Measurements from ENCODE around the gene EGLN1. TPM values are rescaled to one million over a fixed set of nuclear protein-coding genes. Genes with fewer than 3 reads are reported as not detected.

Gene EGLN1
- total RNA-seq, 2 experiments from 2014 or later = 46.5 to 47.2 TPM

- Mint-ChIP-seq H3K36me3 (ENCODE audit: low read depth) (peaks cover 44% of the 10 kb centered on the region), H3K4me3 (no peak overlapping the region), H3K9me3 (peaks cover under 1% of the 10 kb centered on the region), H3K27me3 (no peaks in the 10 kb centered on the region), H3K27ac (no peak overlapping the region), H3K4me1 (ENCODE audit: low read depth) (peaks cover 41% of the 10 kb centered on the region)
- ATAC-seq (no peak), DNase-seq (no peak)
- TF ChIP-seq CTCF (IDR thresholded peaks at IDR 0.05) = no peak
- ChIA-PET CTCF (interaction anchor here (0.9 to 2.3 kb wide), 4 partner anchors 9 to 80 kb away, joined by 3 to 5 read pairs (median 3); no protein-coding TSS in a partner anchor), POLR2A (no interaction called here)
- intact Hi-C loops (cut with micrococcal nuclease) = no loop called here
Measured at GRCh38 chr1:231340328-231341013, 81.6 kb downstream of the EGLN1 start.

- POLR2A ChIA-PET = interaction anchor here (0.7 to 2.3 kb wide), 5 partner anchors 10 to 288 kb away, joined by 3 to 7 read pairs (median 5); partner anchors contain the start of gene GNPAT
- Mint-ChIP-seq H3K27me3 (no peaks in the 10 kb centered on the region), H3K9me3 (peaks cover 4% of the 10 kb centered on the region), H3K4me1 (ENCODE audit: low read depth) (peaks cover 52% of the 10 kb centered on the region), H3K4me3 (peak within 1 kb of the TSS; percentile 100), H3K27ac (peak within 1 kb of the TSS; percentile 99), H3K36me3 (ENCODE audit: low read depth) (peaks cover 53% of the 10 kb centered on the region)
- CTCF ChIA-PET = interaction anchor here (0.8 to 1.9 kb wide), 14 partner anchors 10 to 418 kb away, joined by 3 to 6 read pairs (median 3); partner anchors contain the start of gene GNPAT
- no peak for DNase-seq
- ATAC-seq = no peak
- TF ChIP-seq CTCF (IDR thresholded peaks at IDR 0.05) = no peak
- intact Hi-C loops (cut with micrococcal nuclease) = no loop called here
Measured at GRCh38 chr1:231338270-231339128, 83.6 kb downstream of the EGLN1 start, which contains the start of gene SPRTN. Gene SPRTN, plus strand, starts transcription at chr1:231338293. Its CDS starts 91 bp downstream, at chr1:231338384.

- H3K36me3 Mint-ChIP-seq (ENCODE audit: low read depth) = peaks cover 58% of the 10 kb centered on the region
- no peaks in the 10 kb centered on the region for H3K27me3 Mint-ChIP-seq
- ChIA-PET POLR2A (interaction anchor here (0.7 to 2.3 kb wide), 8 partner anchors 12 to 288 kb away, joined by 3 to 7 read pairs (median 4); partner anchors contain the start of genes GNPAT and TSNAX), CTCF (interaction anchor here (0.6 to 2.3 kb wide), 16 partner anchors 17 to 418 kb away, joined by 3 to 9 read pairs (median 3); partner anchors contain the start of gene GNPAT)
- H3K4me3 Mint-ChIP-seq = peak within 1 kb of the TSS; percentile 100
- H3K4me1 Mint-ChIP-seq (ENCODE audit: low read depth) = peaks cover 58% of the 10 kb centered on the region
- intact Hi-C loops (cut with micrococcal nuclease) = no loop called here
- DNase-seq = peak; percentile 95
- TF ChIP-seq CTCF (IDR thresholded peaks at IDR 0.05) = no peak
- H3K9me3 Mint-ChIP-seq = peaks cover 5% of the 10 kb centered on the region
- ATAC-seq = peak; percentile 87
- peak within 1 kb of the TSS; percentile 99 for H3K27ac Mint-ChIP-seq
Measured at GRCh38 chr1:231337472-231338269, 84.4 kb downstream of the EGLN1 start, which contains the start of gene EXOC8. Gene EXOC8, minus strand, starts transcription at chr1:231337852. Its CDS starts 107 bp downstream, at chr1:231337745.

- ChIA-PET POLR2A (interaction anchor here (0.9 to 2.3 kb wide), 6 partner anchors 12 to 276 kb away, joined by 3 to 7 read pairs (median 3); partner anchors contain the start of genes GNPAT and TSNAX), CTCF (interaction anchor here (0.6 to 2.3 kb wide), 9 partner anchors 18 to 281 kb away, joined by 3 to 9 read pairs (median 3); partner anchors contain the start of gene GNPAT)
- ATAC-seq (no peak), DNase-seq (no peak)
- Mint-ChIP-seq H3K4me3 (peak overlapping the region; percentile 100), H3K9me3 (peaks cover 6% of the 10 kb centered on the region), H3K27ac (peak overlapping the region; percentile 99), H3K36me3 (ENCODE audit: low read depth) (peaks cover 58% of the 10 kb centered on the region), H3K4me1 (ENCODE audit: low read depth) (peaks cover 59% of the 10 kb centered on the region), H3K27me3 (no peaks in the 10 kb centered on the region)
- intact Hi-C loops (cut with micrococcal nuclease) = no loop called here
- TF ChIP-seq CTCF (IDR thresholded peaks at IDR 0.05) = no peak
Measured at GRCh38 chr1:231337043-231337471, 85.0 kb downstream of the EGLN1 start.

Measured in activated CD8-positive, alpha-beta T cell treated with anti-CD3 and anti-CD28 coated beads for 36 hours (primary cell).